CD4-positive, alpha-beta T cell (primary cell): ENCODE measurements around the gene FAM124A. TPM values are rescaled to one million over a fixed set of nuclear protein-coding genes. Genes with fewer than 3 reads are reported as not detected.
A peak's percentile ranks its signal among the peaks of the same experiment; 100 is the strongest.

Source experiments
- ATAC-seq: fragments of 200-7000 bp; cut with Tn5 transposase; one replicate; pipeline ENCODE4 v1.10.0; 2022; ENCODE audit warnings: mild to moderate bottlenecking; ENCODE audit not compliant: poor library complexity
- CTCF ChIA-PET: fragments of 350-600 bp; sonication (Branson Sonifier 250); formaldehyde crosslinking; loops from one replicate; lab custom pipeline; 2021; ENCODE audit warnings: antibody characterized with exemption, inconsistent platforms; lab: Charles Lee
- POLR2A ChIA-PET: fragments of 350-600 bp; sonication (Branson Sonifier 250); formaldehyde crosslinking; loops from one replicate; lab custom pipeline; 2021; ENCODE audit warnings: antibody characterized with exemption, inconsistent platforms; lab: Charles Lee
- DNase-seq, 14 experiments: peaks; one replicate each; pipeline ENCODE4 v3.0.0-alpha.2; 2013 to 2020; ENCODE audit warnings: mixed read lengths in 2 of 14
- H3K27ac ChIP-seq, 2 donors: one replicate each; pipeline versions ENCODE4 v1.5.1 to v1.7.0; 2013; ENCODE audit warnings: low read length in 2 of 2, low read depth in 1 of 2, mild to moderate bottlenecking in 1 of 2
- H3K27me3 ChIP-seq, 2 experiments: 1 replicate in 1 of 2; 2 replicates in 1 of 2; pipeline versions ENCODE4 v1.6.1 to v1.7.0; 2013; ENCODE audit warnings: low read length in 2 of 2, control low read depth in 1 of 2, mild to moderate bottlenecking in 1 of 2, moderate library complexity in 1 of 2; ENCODE audit not compliant: insufficient read depth in 2 of 2, control insufficient read depth in 1 of 2
- H3K36me3 ChIP-seq: one replicate; pipeline ENCODE4 v1.6.1; 2013; ENCODE audit warnings: low read length, control low read depth; ENCODE audit not compliant: insufficient read depth
- H3K4me1 ChIP-seq: one replicate; pipeline ENCODE4 v1.6.1; 2013; ENCODE audit warnings: low read length, control low read depth; ENCODE audit not compliant: insufficient read depth
- H3K4me3 ChIP-seq: one replicate; pipeline ENCODE4 v1.5.1; 2013; ENCODE audit warnings: mild to moderate bottlenecking, low read length, moderate library complexity
- H3K9me3 ChIP-seq, 2 experiments: 1 replicate in 1 of 2; 2 replicates in 1 of 2; pipeline versions ENCODE4 v1.6.1 to v1.7.0; 2013; ENCODE audit warnings: low read length in 2 of 2, mild to moderate bottlenecking in 2 of 2, control low read depth in 1 of 2, moderate library complexity in 1 of 2; ENCODE audit not compliant: control insufficient read depth in 1 of 2, insufficient read depth in 1 of 2
- H3K27ac Mint-ChIP-seq: one replicate; pipeline ENCODE4 v1.8.0; 2020; ENCODE audit warnings: mixed read lengths
- H3K27me3 Mint-ChIP-seq: one replicate; pipeline ENCODE4 v1.8.0; 2021; ENCODE audit warnings: mixed read lengths
- H3K36me3 Mint-ChIP-seq: one replicate; pipeline ENCODE4 v1.8.0; 2021; ENCODE audit warnings: low read depth, mixed read lengths
- H3K4me1 Mint-ChIP-seq: one replicate; pipeline ENCODE4 v1.8.0; 2021; ENCODE audit warnings: low read depth, mixed read lengths
- H3K4me3 Mint-ChIP-seq: one replicate; pipeline ENCODE4 v1.8.0; 2020; ENCODE audit warnings: mild to moderate bottlenecking, mixed read lengths
- H3K9me3 Mint-ChIP-seq: one replicate; pipeline ENCODE4 v1.8.0; 2020; ENCODE audit warnings: mixed read lengths
- intact Hi-C, 2 experiments: fragments of 100-400 bp; cut with DNase I in 1 of 2; cut with micrococcal nuclease in 1 of 2; formaldehyde crosslinking; loops; one replicate each; pipeline versions ENCODE4 v1.15.1 to v1.9.0; 2023 to 2025; cut with DNase I, micrococcal nuclease
- total RNA-seq, 174 experiments: library from RNA in 2 of 174; stranded (reverse) in 2 of 174; gene quantifications; one replicate each; pipeline ENCODE4 v1.2.3 and lab custom pipeline; 2021 to 2026
- TF ChIP-seq, protein P1 (sequence below): fragments of 200-600 bp; IDR thresholded peaks from one replicate; pipeline ENCODE4 v1.8.0; 2022; ENCODE audit warnings: antibody characterized with exemption, mild to moderate bottlenecking

FAM124A gene
- total RNA-seq, 2 experiments from 2014 or later, result not detected

DNA sequence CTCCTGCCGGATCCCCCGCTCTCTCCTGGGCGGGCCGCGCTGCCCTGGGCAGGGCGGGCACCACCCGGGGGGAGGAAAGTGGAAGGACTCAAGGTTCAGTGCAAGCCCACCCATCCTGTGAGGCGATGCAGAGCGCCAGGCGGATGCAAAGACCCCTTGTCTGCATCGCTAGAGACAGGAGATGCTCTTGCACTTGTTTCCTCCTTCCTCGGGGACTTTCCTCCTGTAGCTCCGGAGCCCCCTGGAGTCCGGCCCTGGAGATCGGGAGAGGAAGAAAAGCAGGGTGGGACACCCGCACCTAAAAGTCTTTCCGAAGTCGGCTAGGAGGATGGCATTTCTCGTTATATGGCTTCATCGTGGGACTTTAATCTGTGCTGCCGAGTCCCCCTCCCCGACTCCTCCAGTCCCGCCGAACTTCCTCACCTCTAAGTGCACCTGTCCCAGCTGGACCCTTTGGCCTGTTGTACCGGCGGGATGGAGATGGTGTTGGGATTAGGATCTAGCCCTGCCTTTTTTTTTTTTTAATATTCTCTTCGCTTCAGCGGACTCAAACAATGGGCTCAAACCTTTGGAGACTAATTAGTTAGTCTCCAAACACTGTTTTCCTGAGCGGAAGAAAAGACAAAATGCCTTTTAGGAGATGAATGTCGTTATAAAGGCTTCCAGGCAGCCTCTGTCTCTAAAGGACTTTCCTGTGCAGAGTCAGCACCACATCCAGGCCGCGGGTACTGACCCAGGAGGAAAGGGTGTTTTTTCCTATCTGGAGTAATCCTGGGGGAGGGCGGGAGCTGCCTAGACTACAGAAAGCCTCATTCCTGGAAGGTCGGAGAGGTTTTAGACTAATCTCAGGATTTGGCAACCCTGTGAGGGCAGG, 725 bp downstream of the FAM124A start:
- Histone ChIP-seq H3K27me3 (peaks cover 33 to 65% of the 10 kb centered on the region in 2 experiments), H3K27ac (no peak overlapping the region), H3K4me3 (peak overlapping the region; percentile 30), H3K36me3 (no peaks in the 10 kb centered on the region), H3K9me3 (no peaks in the 10 kb centered on the region), H3K4me1 (peaks cover 11% of the 10 kb centered on the region)
- ChIA-PET CTCF (no interaction called here), POLR2A (interaction anchor here (0.6 kb wide), 1 partner anchor 987 kb away, joined by 3 read pairs; no protein-coding TSS in a partner anchor)
- peak in 2 of 14 experiments; percentile 3 to 11 for DNase-seq
- Mint-ChIP-seq H3K36me3 (no peaks in the 10 kb centered on the region), H3K4me3 (peak overlapping the region; percentile 46), H3K9me3 (no peaks in the 10 kb centered on the region), H3K4me1 (no peaks in the 10 kb centered on the region), H3K27me3 (peaks cover 73% of the 10 kb centered on the region), H3K27ac (no peak overlapping the region)
- ATAC-seq, result no peak
- intact Hi-C loops, result no loop called here
- TF ChIP-seq, protein P1, sequence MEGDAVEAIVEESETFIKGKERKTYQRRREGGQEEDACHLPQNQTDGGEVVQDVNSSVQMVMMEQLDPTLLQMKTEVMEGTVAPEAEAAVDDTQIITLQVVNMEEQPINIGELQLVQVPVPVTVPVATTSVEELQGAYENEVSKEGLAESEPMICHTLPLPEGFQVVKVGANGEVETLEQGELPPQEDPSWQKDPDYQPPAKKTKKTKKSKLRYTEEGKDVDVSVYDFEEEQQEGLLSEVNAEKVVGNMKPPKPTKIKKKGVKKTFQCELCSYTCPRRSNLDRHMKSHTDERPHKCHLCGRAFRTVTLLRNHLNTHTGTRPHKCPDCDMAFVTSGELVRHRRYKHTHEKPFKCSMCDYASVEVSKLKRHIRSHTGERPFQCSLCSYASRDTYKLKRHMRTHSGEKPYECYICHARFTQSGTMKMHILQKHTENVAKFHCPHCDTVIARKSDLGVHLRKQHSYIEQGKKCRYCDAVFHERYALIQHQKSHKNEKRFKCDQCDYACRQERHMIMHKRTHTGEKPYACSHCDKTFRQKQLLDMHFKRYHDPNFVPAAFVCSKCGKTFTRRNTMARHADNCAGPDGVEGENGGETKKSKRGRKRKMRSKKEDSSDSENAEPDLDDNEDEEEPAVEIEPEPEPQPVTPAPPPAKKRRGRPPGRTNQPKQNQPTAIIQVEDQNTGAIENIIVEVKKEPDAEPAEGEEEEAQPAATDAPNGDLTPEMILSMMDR, result no peak

DNA sequence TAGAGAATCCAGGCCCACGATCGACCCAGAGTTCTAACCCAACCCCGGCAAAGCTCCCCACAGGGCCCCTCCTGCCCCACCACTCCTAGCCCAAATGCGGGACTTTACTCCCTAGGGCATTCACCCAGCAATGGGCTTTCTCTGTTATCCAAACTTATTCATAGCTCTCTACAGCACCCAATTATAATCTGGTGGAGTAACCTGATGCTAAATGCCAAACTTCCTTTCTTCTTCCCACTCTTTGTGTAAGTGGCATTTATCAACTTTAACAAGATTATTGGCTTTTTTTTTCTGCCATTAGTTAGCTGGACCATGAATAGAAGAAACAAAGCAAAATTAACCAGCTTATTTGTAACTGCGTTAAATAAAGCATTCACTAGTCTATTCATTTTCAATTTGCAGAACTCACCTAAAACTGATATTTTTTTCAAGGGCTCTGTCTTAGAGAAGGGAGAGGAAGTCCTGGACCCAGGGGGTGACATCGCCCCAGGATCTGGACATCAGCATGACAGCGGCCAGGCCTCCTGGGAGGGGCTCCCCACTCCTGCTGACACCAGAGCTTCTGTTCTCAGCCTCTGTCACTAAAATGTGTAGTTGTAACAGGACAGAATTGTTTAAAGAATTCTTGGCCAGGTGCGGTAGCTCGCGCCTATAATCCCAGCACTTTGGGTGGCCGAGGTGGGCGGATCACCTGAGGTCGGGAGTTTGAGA, 1.5 kb downstream of the FAM124A start:
- ChIA-PET CTCF (no interaction called here), POLR2A (no interaction called here)
- no peaks in the 10 kb centered on the region for H3K36me3 ChIP-seq
- Mint-ChIP-seq H3K27me3 (peaks cover 70% of the 10 kb centered on the region), H3K4me3 (peak overlapping the region; percentile 46), H3K4me1 (no peaks in the 10 kb centered on the region), H3K9me3 (no peaks in the 10 kb centered on the region), H3K36me3 (no peaks in the 10 kb centered on the region), H3K27ac (no peak overlapping the region)
- TF ChIP-seq, protein P1, result no peak
- DNase-seq (no peak), ATAC-seq (no peak)
- peaks cover 33 to 68% of the 10 kb centered on the region in 2 experiments for H3K27me3 ChIP-seq
- H3K4me1 ChIP-seq, result peaks cover 11% of the 10 kb centered on the region
- no peak overlapping the region for H3K27ac ChIP-seq
- no peak overlapping the region for H3K4me3 ChIP-seq
- intact Hi-C loops, result no loop called here
- no peaks in the 10 kb centered on the region for H3K9me3 ChIP-seq

DNA sequence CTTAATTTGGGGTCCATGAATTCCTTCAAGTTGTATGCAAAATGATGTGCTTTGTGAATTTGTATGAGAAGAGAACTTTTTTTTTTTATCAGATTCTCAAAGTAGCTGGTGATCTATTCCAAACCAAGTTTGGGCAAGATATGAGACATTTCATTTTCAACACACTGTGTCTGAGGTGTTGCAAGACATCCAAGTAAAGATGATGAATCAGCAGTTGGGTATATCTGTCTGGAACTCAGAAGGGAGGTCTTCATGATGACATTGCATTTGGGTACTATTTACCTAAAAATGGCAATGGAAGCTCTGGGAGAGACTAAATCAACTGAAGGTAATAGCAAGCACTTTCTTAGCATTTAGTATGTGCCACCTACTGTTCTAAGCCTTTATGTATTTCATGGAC, 2.8 kb downstream of the FAM124A start:
- peaks cover 33 to 65% of the 10 kb centered on the region in 2 experiments for H3K27me3 ChIP-seq
- POLR2A ChIA-PET, result no interaction called here
- DNase-seq, result no peak
- H3K9me3 ChIP-seq, result no peaks in the 10 kb centered on the region
- H3K4me3 Mint-ChIP-seq, result no peak overlapping the region
- H3K36me3 Mint-ChIP-seq, result no peaks in the 10 kb centered on the region
- no peak overlapping the region for H3K27ac ChIP-seq
- H3K4me1 Mint-ChIP-seq, result no peaks in the 10 kb centered on the region
- ATAC-seq, result no peak
- H3K27me3 Mint-ChIP-seq, result peaks cover 76% of the 10 kb centered on the region
- CTCF ChIA-PET, result interaction anchor here (1.0 kb wide), 1 partner anchor 11 kb away, joined by 3 read pairs; no protein-coding TSS in a partner anchor
- TF ChIP-seq, protein P1, result no peak
- H3K4me3 ChIP-seq, result no peak overlapping the region
- H3K27ac Mint-ChIP-seq, result no peak overlapping the region
- H3K9me3 Mint-ChIP-seq, result no peaks in the 10 kb centered on the region
- H3K36me3 ChIP-seq, result no peaks in the 10 kb centered on the region
- intact Hi-C loops, result no loop called here
- H3K4me1 ChIP-seq, result peaks cover 11% of the 10 kb centered on the region
